IPS-18c (cell line): ENCODE measurements around the gene ZKSCAN2.

ENCODE experiments used
- H3K4me3 ChIP-seq: 2 replicates; pipeline ENCODE4 v1.7.0; 2013; ENCODE audit warnings: low read depth, mild to moderate bottlenecking, low read length, moderate library complexity; ENCODE audit not compliant: insufficient read depth
- H3K9me3 ChIP-seq: one replicate; pipeline ENCODE4 v1.6.1; 2013; ENCODE audit warnings: mild to moderate bottlenecking, low read length, moderate library complexity; ENCODE audit not compliant: control insufficient read depth, insufficient read depth

Gene ZKSCAN2

GRCh38 chr16:25187491-25187795 lies 70.2 kb downstream of the ZKSCAN2 start:
- Histone ChIP-seq H3K4me3 (no peak overlapping the region), H3K9me3 (no peaks in the 10 kb centered on the region)
